COLO829 (cell line): ENCODE results near the gene CNNM2.
"Not testable (repeated sequence)": the region's sequence is repeated elsewhere in the genome, so short reads cannot be mapped to it uniquely, and the experiment has no call there.

Experiments
- DNase-seq: peaks from one replicate; pipeline ENCODE4 v3.0.0; 2012; ENCODE audit warnings: low spot score

Gene CNNM2

DNA sequence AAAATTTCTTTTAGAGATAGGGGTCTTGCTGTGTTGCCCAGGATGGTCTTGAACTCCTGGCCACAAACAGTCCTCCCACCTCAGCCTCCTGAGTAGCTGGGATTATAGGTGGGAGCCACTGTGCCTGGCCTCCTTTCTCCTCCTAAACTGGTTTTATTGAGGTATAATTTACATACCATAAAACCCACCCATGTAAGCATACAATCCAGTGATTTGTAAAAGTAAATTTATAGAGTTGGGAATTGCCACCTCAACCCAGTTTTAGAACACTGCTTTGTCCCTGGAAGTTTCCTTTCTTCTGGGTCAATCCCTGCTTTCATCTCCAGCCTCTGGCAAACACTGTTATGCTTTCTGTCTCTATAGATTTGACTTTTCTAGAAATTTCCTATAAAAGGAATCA lies 49.0 kb downstream of the CNNM2 start:
- DNase-seq: no peak

- no peak for DNase-seq
Measured at GRCh38 chr10:102970562-102971340, 52.7 kb downstream of the CNNM2 start.

- no peak for DNase-seq
Measured at GRCh38 chr10:102975483-102976379, 57.6 kb downstream of the CNNM2 start.

DNA sequence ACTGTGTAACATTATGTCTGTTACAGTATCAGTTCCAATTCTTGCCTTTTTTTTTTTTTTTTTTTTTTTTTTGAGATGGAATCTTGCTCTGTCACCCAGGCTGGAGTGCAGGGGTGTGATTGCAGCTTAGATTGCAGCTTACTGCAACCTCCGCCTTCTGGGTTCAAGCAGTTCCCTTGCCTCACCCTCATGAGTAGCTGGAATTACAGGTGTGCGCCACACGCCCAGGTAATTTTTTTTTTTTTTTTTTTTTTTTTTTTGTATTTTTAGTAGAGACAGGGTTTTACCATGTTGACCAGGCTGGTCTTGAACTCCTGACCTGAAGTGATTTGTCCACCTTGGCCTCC lies 58.3 kb downstream of the CNNM2 start:
- DNase-seq: not testable (repeated sequence)

DNA sequence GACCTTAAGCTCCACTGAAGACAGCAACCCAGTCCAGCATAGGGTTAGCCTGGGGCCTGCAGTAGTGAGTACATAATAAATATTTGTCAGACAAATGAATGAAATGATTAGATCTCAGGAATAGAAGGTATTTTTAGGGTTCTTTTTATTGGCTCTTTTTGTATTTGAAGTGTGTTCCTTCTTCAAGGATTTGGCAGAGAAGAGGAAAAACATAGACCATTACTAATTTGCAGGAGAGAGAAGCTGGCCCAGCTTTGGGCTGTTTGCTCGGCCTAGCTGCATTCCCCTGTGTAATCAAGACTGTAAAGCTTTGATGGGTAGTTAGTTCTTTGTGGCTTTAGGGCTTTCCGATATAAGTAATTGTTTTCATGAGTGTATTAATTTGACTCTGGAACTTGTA lies 64.2 kb downstream of the CNNM2 start:
- DNase-seq: no peak

DNA sequence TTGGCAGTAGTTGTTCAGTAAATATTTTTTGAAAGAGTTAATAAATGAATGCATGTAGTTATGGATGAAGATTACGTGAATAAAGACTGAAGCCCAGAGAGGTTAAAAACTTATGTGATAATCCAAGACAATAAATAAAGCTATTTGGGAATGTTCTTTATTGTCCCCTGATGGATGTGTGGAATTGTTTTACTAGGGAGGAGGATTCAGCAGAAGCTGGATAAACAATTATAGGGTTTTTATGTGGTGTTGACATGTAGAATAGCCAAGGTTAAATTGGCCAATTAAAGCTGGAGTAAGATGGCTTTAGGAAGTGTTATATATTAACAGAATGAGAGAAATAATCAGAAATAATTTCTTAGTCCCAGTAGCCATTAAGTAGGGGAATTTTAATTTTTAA lies 66.0 kb downstream of the CNNM2 start:
- no peak for DNase-seq

DNA sequence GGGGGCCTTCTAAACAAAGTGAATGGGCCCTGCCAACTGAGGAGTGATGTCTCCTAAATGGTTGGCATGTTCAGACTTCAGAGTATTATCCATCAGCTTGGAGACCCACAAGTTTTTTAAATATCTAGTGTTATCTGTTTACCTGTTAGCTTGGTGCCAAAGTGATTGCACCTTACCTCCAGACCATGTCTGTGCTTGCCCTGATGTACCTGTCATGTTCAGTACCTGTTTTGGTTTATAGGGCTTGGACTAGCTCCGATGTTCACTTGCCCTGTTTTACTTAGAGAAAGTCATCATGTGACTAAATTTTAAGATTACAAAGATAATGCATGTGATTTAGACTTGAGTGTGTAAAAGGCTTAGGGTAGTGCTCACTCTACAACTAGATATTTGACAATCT lies 67.7 kb downstream of the CNNM2 start:
- DNase-seq: no peak

DNA sequence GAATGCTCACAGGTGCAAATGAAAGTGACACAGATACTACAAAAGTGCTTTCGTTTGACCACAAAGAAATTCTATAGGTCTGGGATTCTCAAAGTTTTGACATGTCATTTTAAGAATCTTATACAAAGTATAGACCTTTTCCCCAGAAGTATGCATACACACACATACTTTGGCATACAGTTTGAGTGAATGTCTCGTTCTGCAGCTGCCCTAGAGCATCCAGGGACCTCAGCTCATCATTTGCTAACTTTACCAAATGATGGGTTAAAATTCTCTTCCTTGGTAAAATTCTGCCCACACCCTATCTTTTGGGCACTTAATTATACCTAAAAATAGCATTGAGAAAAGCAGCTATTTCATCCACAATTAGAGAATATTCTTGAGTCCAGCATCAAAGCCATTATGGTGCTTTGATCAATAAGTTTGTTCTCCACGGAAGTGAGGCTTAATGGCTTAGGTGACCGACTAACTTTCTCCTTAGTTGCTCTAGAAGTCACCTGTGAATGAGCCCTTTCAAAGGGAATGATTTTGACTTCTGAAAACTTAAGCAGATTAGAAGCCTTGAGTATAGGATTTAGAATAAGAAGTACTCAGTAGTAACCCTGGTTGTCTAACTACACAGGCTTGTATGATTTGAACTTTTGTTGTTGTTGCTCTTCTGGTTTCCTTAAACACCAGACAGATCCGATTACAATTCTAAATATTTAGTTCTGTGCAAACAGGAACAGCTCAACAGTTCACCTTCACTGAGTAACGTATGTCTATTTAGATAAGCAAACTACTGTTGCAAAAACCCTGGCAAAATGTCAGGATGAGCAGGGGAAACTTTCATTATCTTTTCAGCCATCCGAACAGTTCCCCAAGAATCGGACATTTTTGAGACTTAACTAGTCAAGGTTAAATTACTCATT lies 70.6 kb downstream of the CNNM2 start:
- no peak for DNase-seq

GRCh38 chr10:102994531-102995295 lies 76.6 kb downstream of the CNNM2 start:
- no peak for DNase-seq

- DNase-seq: no peak
Measured at GRCh38 chr10:102996876-102997275, 78.8 kb downstream of the CNNM2 start.

GRCh38 chr10:102997998-102998397 lies 79.9 kb downstream of the CNNM2 start:
- no peak for DNase-seq

GRCh38 chr10:102998399-102998907 lies 80.4 kb downstream of the CNNM2 start:
- no peak for DNase-seq

DNA sequence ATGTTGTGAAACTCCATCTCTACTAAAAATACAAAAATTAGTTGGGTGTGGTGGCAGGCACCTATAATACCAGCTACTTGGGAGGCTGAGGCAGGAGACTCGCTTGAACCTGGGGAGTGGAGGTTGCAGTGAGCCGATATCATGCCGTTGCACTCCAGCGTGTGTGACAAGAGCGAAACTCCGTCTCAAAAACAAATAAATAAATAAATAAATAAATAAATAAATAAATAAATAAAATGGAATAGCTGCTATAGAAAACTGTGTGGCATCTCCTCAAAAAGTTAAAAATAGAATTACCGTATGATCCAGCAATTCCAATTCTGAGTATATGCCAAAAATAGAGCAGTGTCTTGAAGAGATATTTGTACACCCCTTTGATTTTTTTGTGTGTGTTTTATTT lies 82.0 kb downstream of the CNNM2 start:
- DNase-seq: not testable (repeated sequence)

- DNase-seq: no peak
Measured at GRCh38 chr10:103007017-103007416, 88.9 kb downstream of the CNNM2 start.

DNA sequence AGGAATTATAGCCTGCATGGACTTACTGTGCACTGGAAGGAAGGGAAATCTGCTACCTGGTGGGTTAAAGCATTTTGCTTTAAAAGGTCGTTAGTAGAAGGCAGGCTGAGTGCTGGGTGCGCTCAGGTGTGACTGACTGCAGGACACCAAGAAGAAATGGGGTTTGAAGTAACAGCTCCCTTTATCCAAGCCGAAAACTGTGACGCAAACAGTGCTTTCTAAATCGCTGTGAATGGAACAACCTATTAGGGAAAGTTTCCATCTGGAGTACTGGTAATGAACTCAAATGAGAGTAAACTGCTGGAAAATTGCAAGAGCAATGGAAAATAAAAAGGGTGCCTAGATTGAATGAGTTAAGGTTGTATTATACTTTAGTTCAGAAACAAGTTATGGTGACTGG lies 95.3 kb downstream of the CNNM2 start:
- no peak for DNase-seq

- no peak for DNase-seq
Measured at GRCh38 chr10:103019425-103019824, 101.3 kb downstream of the CNNM2 start.

DNA sequence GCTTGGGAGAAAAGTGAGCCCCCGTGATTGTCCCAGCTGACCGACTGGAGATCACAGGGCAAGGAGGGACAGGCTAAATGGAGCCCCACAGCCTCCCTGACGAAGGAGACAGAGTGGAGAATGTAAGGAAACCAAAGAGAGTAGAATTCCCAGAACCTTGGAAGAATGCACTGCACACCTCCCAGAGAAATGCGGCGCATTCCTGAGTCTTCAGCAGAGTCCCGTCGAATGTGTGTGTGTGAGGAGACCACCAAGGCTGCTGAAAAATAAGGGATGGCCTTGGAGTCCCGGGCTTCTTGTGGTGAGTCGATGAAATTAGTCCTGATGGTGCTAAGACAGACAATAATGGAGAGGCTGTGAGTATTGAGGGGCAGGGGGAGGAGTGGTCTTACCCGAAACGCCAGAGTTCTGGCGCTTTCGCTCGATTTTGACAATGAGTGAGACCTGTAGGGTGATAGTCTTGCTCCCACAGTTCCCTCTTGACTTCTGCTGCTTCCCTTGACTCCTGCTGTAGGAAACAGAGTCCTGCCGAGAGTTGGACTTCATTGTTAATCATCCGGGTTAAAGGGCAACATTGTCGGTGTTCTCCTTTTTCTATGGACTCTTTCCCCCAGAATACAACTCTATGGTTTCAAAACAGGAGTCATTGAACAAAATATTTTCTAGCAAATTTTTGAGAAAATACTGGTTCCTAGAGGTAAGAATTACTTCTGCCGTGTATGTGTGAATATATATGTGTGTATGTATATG lies 103.2 kb downstream of the CNNM2 start:
- DNase-seq: no peak

DNA sequence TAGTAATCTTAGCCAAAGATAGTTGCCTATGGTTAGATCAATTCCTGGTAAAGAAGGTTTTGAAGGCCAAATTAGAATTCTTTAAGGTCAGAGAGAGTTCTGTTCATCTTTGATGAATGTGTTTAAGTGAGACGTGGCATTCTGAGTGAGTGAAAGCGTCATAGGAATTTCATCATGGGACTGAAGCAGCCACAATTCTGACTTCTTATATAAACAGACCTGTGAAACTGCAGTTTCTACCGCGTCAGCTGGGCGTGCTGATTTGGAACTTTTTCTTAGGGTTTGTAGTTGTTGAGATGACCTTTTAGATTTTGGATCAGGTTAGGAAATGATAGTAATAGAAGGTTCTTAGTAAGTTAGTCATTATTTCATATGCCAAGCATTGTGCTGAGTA lies 103.8 kb downstream of the CNNM2 start:
- peak; percentile 25 for DNase-seq

GRCh38 chr10:103025696-103026095 lies 107.6 kb downstream of the CNNM2 start:
- no peak for DNase-seq

- no peak for DNase-seq
Measured at GRCh38 chr10:103038570-103038969, 120.5 kb downstream of the CNNM2 start.

- DNase-seq: no peak
Measured at GRCh38 chr10:103040418-103040817, 122.3 kb downstream of the CNNM2 start.
